Type B pancreatic cell (in vitro differentiated cells): ENCODE measurements around the gene EPHA3. TPM values are rescaled to one million over a fixed set of nuclear protein-coding genes. Genes with fewer than 3 reads are reported as not detected.
"Not testable (repeated sequence)": the region's sequence is repeated elsewhere in the genome, so short reads cannot be mapped to it uniquely, and the experiment has no call there.

Experiments used
- DNase-seq: peaks from one replicate; pipeline ENCODE4 v3.0.0; 2021; ENCODE audit warnings: mixed read lengths; ENCODE audit not compliant: unreplicated experiment; ENCODE audit errors: extremely low spot score
- H3K27ac Mint-ChIP-seq: 2 replicates; pipeline ENCODE4 v1.8.0; 2021; ENCODE audit warnings: mild to moderate bottlenecking, mixed read lengths
- H3K27me3 Mint-ChIP-seq: 2 replicates; pipeline ENCODE4 v1.8.0; 2021; ENCODE audit warnings: mixed read lengths
- H3K36me3 Mint-ChIP-seq: 2 replicates; pipeline ENCODE4 v1.8.0; 2021; ENCODE audit warnings: mixed read lengths
- H3K4me1 Mint-ChIP-seq: one replicate; pipeline ENCODE4 v1.8.0; 2021; ENCODE audit warnings: mixed read lengths; ENCODE audit not compliant: unreplicated experiment
- H3K4me3 Mint-ChIP-seq: 2 replicates; pipeline ENCODE4 v1.8.0; 2021; ENCODE audit warnings: mild to moderate bottlenecking, mixed read lengths
- H3K9me3 Mint-ChIP-seq: 2 replicates; pipeline ENCODE4 v1.8.0; 2021; ENCODE audit warnings: mixed read lengths
- total RNA-seq: library from RNA; stranded (reverse); gene quantifications from 2 replicates; pipeline ENCODE4 v1.2.1, GENCODE V29; 2021; ENCODE audit warnings: low replicate concordance
- TF ChIP-seq, protein P1 (sequence below): fragments of 200-600 bp; sonication (generic); conservative IDR thresholded peaks from 2 replicates; pipeline ENCODE4 v1.5.0; 2021; ENCODE audit warnings: antibody characterized with exemption, mild to moderate bottlenecking

EPHA3 gene
- total RNA-seq, 1 donor from 2014 or later: 30.3 TPM

DNA sequence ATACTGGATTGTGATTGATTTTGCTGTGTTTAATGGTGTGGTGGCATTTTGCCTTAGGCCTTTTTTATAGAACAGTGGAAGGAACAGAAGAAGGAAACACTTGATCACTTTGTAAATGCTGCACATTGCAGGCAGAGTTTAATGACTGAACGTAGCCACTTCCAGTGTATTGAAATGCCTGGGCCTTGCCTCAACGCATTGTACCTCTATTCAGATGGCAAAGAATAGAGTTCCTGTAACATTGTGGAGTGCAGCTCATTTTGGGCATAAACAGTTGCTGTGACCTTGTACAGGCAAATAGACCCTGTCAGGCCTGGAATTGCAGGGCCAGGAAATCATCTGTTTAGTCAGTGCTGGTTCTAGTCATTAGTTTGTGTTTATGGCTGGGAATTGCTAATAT is 225.0 kb downstream of the EPHA3 start:
- no peak overlapping the region for H3K4me3 Mint-ChIP-seq
- TF ChIP-seq, protein P1, sequence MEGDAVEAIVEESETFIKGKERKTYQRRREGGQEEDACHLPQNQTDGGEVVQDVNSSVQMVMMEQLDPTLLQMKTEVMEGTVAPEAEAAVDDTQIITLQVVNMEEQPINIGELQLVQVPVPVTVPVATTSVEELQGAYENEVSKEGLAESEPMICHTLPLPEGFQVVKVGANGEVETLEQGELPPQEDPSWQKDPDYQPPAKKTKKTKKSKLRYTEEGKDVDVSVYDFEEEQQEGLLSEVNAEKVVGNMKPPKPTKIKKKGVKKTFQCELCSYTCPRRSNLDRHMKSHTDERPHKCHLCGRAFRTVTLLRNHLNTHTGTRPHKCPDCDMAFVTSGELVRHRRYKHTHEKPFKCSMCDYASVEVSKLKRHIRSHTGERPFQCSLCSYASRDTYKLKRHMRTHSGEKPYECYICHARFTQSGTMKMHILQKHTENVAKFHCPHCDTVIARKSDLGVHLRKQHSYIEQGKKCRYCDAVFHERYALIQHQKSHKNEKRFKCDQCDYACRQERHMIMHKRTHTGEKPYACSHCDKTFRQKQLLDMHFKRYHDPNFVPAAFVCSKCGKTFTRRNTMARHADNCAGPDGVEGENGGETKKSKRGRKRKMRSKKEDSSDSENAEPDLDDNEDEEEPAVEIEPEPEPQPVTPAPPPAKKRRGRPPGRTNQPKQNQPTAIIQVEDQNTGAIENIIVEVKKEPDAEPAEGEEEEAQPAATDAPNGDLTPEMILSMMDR: no peak
- DNase-seq: no peak
- no peaks in the 10 kb centered on the region for H3K36me3 Mint-ChIP-seq
- peaks cover 14% of the 10 kb centered on the region for H3K4me1 Mint-ChIP-seq
- no peaks in the 10 kb centered on the region for H3K9me3 Mint-ChIP-seq
- peaks cover 31% of the 10 kb centered on the region for H3K27me3 Mint-ChIP-seq
- no peak overlapping the region for H3K27ac Mint-ChIP-seq

GRCh38 chr3:89332793-89333192 is 225.4 kb downstream of the EPHA3 start:
- Mint-ChIP-seq H3K9me3 (no peaks in the 10 kb centered on the region), H3K27me3 (peaks cover 29% of the 10 kb centered on the region), H3K4me3 (no peak overlapping the region), H3K4me1 (peaks cover 14% of the 10 kb centered on the region), H3K27ac (no peak overlapping the region), H3K36me3 (no peaks in the 10 kb centered on the region)
- DNase-seq: no peak
- TF ChIP-seq, protein P1: no peak

DNA sequence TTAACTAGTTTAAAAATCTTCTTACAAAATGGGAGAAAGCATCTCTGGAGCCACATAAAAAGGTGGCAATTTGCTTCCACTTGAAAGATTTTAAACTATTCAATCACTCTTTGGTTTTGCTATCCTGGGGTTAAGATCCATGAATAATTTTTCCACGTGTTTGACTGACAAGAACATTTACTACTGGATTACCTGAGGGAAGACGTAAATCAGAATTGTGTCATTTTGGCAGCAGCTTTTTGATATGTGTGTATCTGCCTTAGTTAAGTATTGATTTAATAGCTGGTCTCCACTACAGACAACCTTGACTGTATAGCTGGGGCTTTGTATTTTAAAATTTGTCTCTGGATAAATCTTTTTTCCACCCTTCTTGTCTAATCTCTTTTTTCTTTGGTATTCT is 228.3 kb downstream of the EPHA3 start:
- no peaks in the 10 kb centered on the region for H3K9me3 Mint-ChIP-seq
- no peaks in the 10 kb centered on the region for H3K36me3 Mint-ChIP-seq
- H3K27me3 Mint-ChIP-seq: peaks cover 24% of the 10 kb centered on the region
- DNase-seq: no peak
- TF ChIP-seq, protein P1: no peak
- H3K4me1 Mint-ChIP-seq: peaks cover 14% of the 10 kb centered on the region
- H3K27ac Mint-ChIP-seq: no peak overlapping the region
- no peak overlapping the region for H3K4me3 Mint-ChIP-seq

GRCh38 chr3:89340408-89340807 is 233.0 kb downstream of the EPHA3 start:
- H3K4me3 Mint-ChIP-seq: no peak overlapping the region
- DNase-seq: no peak
- no peak overlapping the region for H3K27ac Mint-ChIP-seq
- H3K27me3 Mint-ChIP-seq: peaks cover 33% of the 10 kb centered on the region
- no peaks in the 10 kb centered on the region for H3K9me3 Mint-ChIP-seq
- no peaks in the 10 kb centered on the region for H3K36me3 Mint-ChIP-seq
- TF ChIP-seq, protein P1: no peak
- peaks cover 6% of the 10 kb centered on the region for H3K4me1 Mint-ChIP-seq

DNA sequence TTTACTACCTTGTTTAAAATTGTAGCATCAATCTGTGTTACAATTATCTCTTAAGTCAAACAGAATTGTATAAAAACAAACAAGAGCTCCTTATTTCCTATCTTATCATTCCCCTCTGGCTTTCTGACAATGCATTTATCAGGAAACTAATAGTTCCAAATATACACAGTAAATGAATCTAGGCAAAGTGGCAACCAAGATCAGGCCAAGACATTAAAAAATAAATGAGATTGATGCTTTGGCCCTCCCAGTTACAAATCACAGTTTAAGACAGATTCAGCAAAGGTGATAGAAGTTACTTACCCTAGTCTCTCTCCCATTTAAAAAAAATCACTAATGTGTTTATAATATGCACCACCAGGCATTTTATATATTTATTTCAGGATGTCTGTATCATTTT is 236.7 kb downstream of the EPHA3 start:
- Mint-ChIP-seq H3K4me1 (peaks cover 6% of the 10 kb centered on the region), H3K27ac (no peak overlapping the region), H3K36me3 (no peaks in the 10 kb centered on the region), H3K27me3 (peaks cover 24% of the 10 kb centered on the region), H3K9me3 (no peaks in the 10 kb centered on the region), H3K4me3 (no peak overlapping the region)
- TF ChIP-seq, protein P1: no peak
- no peak for DNase-seq

- DNase-seq, H3K9me3 Mint-ChIP-seq, H3K4me1 Mint-ChIP-seq: not testable (repeated sequence)
Measured at GRCh38 chr3:89350935-89351334, 243.5 kb downstream of the EPHA3 start.

More at GRCh38 chr3:89350935-89351334, 243.5 kb downstream of the EPHA3 start:
- H3K4me3 Mint-ChIP-seq, H3K27ac Mint-ChIP-seq, H3K36me3 Mint-ChIP-seq, H3K27me3 Mint-ChIP-seq: not testable (repeated sequence)
